ENCODE results near the gene SATB2. TPM values are rescaled to one million over a fixed set of nuclear protein-coding genes. Genes with fewer than 3 reads are reported as not detected.

Gene SATB2
- total RNA-seq, 2 donors from 2014 or later, result 133 to 178 TPM

DNA sequence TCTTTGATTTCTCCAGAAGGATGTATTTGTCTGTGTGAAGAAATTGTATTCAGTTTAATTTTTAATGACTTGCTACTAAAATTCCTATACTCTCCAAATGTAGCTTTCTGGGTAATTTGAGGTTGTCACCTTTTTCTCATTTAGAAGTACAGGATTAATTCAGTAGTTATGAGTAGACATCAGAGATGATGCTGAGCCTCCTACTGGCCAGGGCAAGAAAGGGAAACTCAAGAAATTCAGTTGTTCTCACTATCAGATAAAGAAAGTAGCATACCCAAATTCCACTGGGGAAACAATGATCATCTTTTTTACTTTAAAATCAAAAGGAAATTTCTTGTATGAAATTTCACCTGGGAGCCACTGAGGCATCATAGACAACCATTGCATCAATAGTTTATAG is 199.4 kb downstream of the SATB2 start:
- Histone ChIP-seq H3K4me1 (no peaks in the 10 kb centered on the region), H3K27ac (no peak overlapping the region), H3K9ac (ENCODE audit: low read depth in 2 of 2, low read length in 2 of 2) (no peak overlapping the region), H3K36me3 (no peaks in the 10 kb centered on the region), H3K9me3 (no peaks in the 10 kb centered on the region), H3K4me3 (no peak overlapping the region), H3K27me3 (no peaks in the 10 kb centered on the region)
- no peak for DNase-seq
- intact Hi-C loops (cut with DNase I), result no loop called here
- TF ChIP-seq, protein P1, sequence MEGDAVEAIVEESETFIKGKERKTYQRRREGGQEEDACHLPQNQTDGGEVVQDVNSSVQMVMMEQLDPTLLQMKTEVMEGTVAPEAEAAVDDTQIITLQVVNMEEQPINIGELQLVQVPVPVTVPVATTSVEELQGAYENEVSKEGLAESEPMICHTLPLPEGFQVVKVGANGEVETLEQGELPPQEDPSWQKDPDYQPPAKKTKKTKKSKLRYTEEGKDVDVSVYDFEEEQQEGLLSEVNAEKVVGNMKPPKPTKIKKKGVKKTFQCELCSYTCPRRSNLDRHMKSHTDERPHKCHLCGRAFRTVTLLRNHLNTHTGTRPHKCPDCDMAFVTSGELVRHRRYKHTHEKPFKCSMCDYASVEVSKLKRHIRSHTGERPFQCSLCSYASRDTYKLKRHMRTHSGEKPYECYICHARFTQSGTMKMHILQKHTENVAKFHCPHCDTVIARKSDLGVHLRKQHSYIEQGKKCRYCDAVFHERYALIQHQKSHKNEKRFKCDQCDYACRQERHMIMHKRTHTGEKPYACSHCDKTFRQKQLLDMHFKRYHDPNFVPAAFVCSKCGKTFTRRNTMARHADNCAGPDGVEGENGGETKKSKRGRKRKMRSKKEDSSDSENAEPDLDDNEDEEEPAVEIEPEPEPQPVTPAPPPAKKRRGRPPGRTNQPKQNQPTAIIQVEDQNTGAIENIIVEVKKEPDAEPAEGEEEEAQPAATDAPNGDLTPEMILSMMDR (IDR thresholded peaks at IDR 0.05), result no peak

DNA sequence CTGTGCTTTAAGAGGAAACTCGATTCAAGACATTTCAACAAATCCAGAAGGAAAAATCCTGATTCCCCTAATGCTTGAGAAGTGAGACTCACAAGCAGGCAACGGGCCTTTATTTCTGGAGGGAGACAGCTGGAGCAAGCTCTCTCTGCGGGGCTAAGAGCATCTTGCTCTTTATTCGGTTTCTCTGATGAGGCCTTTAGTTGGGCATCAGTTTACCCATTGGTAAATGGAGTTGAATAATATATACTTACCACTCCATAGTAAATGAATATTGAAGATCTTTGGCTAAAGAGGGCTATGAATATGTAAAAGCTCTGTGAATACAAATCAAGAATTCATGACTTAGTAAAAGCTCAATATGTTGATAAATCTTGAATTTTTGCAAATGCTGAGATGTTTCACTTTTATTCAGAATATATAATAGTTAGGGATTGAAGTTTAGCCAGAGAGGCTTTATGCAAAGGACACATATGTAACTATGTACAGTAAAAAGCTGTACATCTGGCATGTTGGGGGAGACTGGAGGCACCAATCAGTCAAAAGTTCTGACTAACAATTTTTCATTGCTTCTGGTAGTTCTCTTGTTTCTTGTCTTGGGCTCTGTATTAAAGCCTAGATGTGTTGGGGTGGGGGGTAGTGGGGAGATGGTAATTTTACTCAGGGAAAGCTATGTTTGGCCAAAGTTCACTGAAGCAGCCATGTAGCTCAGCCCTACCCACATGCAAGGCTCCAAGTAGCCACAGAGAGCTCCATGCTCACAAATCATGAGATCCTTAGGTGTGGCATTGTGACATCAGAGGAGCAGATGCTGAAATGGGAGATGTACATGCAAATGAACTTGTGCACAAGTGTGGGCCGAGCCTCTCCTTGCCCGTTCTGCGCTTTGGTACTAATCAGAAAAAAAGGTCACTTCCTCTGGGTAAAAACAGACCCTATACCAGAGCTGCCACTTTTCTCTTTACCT is 200.2 kb downstream of the SATB2 start:
- intact Hi-C loops (cut with DNase I), result no loop called here
- Histone ChIP-seq H3K27me3 (no peaks in the 10 kb centered on the region), H3K9ac (ENCODE audit: low read depth in 2 of 2, low read length in 2 of 2) (no peak overlapping the region)

DNA sequence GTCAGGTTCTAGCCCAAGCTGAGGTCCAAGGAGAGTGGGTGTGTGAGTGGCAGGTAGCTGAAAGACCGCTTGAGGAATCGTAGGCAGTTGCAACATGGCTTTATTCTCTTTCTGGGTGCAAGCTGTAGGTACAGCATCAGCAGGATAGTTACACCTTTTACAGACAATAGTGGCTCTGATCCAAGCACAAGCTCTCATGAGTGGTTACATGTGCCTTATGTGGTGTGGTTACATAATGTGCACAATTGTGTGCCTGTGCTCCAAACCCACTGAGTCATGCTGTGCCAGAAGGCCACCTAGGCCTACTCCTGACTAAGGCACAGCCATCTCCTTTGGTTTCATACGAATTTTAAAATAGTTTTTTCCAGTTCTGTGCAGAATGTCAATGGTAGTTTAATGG is 227.6 kb downstream of the SATB2 start:
- Histone ChIP-seq H3K4me1 (no peaks in the 10 kb centered on the region), H3K9me3 (no peaks in the 10 kb centered on the region), H3K36me3 (no peaks in the 10 kb centered on the region), H3K27me3 (no peaks in the 10 kb centered on the region), H3K4me3 (no peak overlapping the region), H3K9ac (ENCODE audit: low read depth in 2 of 2, low read length in 2 of 2) (no peak overlapping the region), H3K27ac (no peak overlapping the region)
- DNase-seq, result no peak
- intact Hi-C loops (cut with DNase I), result no loop called here
- TF ChIP-seq, protein P1 (IDR thresholded peaks at IDR 0.05), result no peak

More for the DNA sequence above, 200.2 kb downstream of the SATB2 start:
- H3K9me3 ChIP-seq, result no peaks in the 10 kb centered on the region
- no peak overlapping the region for H3K27ac ChIP-seq
- TF ChIP-seq, protein P1 (IDR thresholded peaks at IDR 0.05), result no peak
- H3K4me1 ChIP-seq, result no peaks in the 10 kb centered on the region
- H3K4me3 ChIP-seq, result no peak overlapping the region
- H3K36me3 ChIP-seq, result no peaks in the 10 kb centered on the region
- no peak for DNase-seq

DNA sequence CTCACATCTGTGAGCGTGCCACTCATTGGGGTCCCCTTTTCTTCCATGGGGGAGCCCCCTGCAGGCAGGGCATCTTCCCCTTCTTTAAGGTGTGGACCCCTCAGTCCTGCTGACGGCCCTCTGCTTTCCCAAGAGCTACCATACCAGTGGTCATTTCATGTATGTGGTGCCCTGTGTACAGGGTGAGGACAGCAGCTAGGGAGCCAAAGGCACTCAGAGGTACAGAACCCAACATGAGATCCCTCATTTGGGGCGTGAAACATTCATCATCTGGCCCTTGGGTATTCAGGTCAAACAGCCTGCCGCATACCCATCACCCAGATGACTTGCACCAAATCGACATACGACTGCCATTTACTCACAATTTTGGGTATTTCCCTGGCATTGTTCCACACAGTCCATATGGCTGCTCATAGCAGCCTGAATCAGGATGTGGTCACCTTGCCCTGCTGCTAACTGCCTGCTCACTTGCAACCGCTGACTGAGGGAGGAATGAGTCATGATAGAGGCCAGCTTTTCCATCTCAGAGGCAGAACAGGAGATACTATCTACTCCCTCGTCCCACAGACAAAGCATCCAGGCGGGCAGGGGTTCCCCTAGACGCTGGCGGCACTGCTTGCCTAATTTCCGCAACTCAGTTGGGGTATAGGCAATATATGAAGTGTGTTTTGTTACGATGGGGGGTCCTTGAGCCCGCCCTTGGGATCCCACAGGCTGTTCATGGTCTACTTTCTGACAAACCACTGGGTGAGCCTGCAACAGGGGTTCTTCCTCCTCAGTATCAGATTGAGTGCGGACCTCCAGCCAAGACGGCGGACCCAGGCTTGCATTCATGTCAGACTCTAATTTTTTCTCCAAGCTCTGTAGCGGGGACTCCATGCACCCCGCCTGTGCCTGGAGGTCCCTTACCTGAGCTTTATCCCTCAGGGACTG is 228.6 kb downstream of the SATB2 start:
- Histone ChIP-seq H3K27me3 (no peaks in the 10 kb centered on the region), H3K27ac (no peak overlapping the region), H3K36me3 (no peaks in the 10 kb centered on the region), H3K4me1 (no peaks in the 10 kb centered on the region), H3K9ac (ENCODE audit: low read depth in 2 of 2, low read length in 2 of 2) (no peak overlapping the region), H3K4me3 (no peak overlapping the region), H3K9me3 (no peaks in the 10 kb centered on the region)
- no peak for DNase-seq
- TF ChIP-seq, protein P1 (IDR thresholded peaks at IDR 0.05), result no peak
- intact Hi-C loops (cut with DNase I), result no loop called here

DNA sequence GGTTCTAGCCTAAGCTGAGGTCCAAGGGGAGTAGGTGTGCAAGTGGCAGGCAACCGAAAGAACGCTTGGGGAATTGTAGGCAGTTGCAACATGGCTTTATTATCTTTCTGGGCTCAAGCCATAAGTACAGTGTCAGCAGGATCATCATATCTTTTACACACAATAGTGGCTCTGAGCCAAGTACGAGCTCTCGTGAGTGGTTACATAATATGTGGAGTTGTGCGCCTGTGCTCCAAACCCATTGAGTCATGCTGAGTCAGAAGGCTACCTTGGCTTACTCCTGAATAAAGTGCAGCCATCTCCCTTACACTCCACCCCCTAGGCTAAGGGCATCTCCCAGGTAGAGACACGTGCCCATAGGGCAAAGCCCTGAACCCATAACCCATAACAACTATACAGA is 233.9 kb downstream of the SATB2 start:
- no peak for DNase-seq
- H3K4me1 ChIP-seq, result no peaks in the 10 kb centered on the region
- no peak overlapping the region for H3K27ac ChIP-seq
- H3K27me3 ChIP-seq, result no peaks in the 10 kb centered on the region
- H3K9me3 ChIP-seq, result no peaks in the 10 kb centered on the region
- H3K9ac ChIP-seq (ENCODE audit: low read depth in 2 of 2, low read length in 2 of 2), result no peak overlapping the region
- H3K36me3 ChIP-seq, result no peaks in the 10 kb centered on the region
- intact Hi-C loops (cut with DNase I), result no loop called here
- TF ChIP-seq, protein P1 (IDR thresholded peaks at IDR 0.05), result no peak
- H3K4me3 ChIP-seq, result no peak overlapping the region
